Suprapubic skin (tissue), 4 donors: Measurements from ENCODE around the gene NSG2. TPM values are rescaled to one million over a fixed set of nuclear protein-coding genes. Genes with fewer than 3 reads are reported as not detected.

Experiments
- DNase-seq, 2 donors: peaks; one replicate each; pipeline ENCODE4 v3.0.0-alpha.2; 2019; ENCODE audit warnings: low spot score in 2 of 2
- H3K27ac ChIP-seq: fragments of 200-600 bp; sonication (generic); one replicate; pipeline ENCODE4 v1.5.1; 2019
- H3K27me3 ChIP-seq: fragments of 200-600 bp; sonication (generic); one replicate; pipeline ENCODE4 v1.5.1; 2019
- H3K36me3 ChIP-seq: fragments of 200-600 bp; sonication (generic); one replicate; pipeline ENCODE4 v1.5.1; 2019
- H3K4me1 ChIP-seq: fragments of 200-600 bp; sonication (generic); one replicate; pipeline ENCODE4 v1.5.1; 2019
- H3K4me3 ChIP-seq: fragments of 200-600 bp; sonication (generic); one replicate; pipeline ENCODE4 v1.5.1; 2019; ENCODE audit warnings: mild to moderate bottlenecking
- H3K9me3 ChIP-seq: fragments of 200-600 bp; sonication (generic); one replicate; pipeline ENCODE4 v1.5.1; 2019
- CTCF ChIP-seq, 2 donors: fragments of 200-600 bp in 1 of 2; fragments of 450-650 bp in 1 of 2; sonication (generic) in 1 of 2; IDR thresholded peaks; one replicate each; pipeline ENCODE4 v1.5.1; 2016 to 2019; ENCODE audit warnings: antibody characterized with exemption in 2 of 2, mild to moderate bottlenecking in 1 of 2, moderate library complexity in 1 of 2
- EP300 ChIP-seq: sonication (generic); formaldehyde crosslinking; IDR thresholded peaks from one replicate; pipeline ENCODE4 v1.6.1; 2017; ENCODE audit warnings: antibody characterized with exemption
- POLR2A ChIP-seq, 2 donors: fragments of 450-650 bp; IDR thresholded peaks; one replicate each; pipeline ENCODE4 v1.6.1; 2017; ENCODE audit warnings: antibody characterized with exemption in 2 of 2, mild to moderate bottlenecking in 2 of 2, moderate library complexity in 2 of 2
- POLR2AphosphoS5 ChIP-seq, 3 donors: sonication (generic); formaldehyde crosslinking; IDR thresholded peaks; one replicate each; pipeline ENCODE4 v1.6.1; 2017; ENCODE audit warnings: antibody characterized with exemption in 3 of 3
- WGBS: methylation state at CpG from one replicate; pipeline ENCODE4 v1.1.5; 2018; 5-methylcytosine and 5-hydroxymethylcytosine counted together
- total RNA-seq, 4 donors: library from RNA; depleted of rRNA; stranded (reverse); fragments of >200 nt; gene quantifications; one replicate each; pipeline ENCODE4 v1.1.0, GENCODE V29; 2016

The NSG2 gene
- total RNA-seq, 4 donors from 2014 or later: not detected

GRCh38 chr5:174071484-174071883 lies 26.0 kb downstream of the NSG2 start:
- no peak for TF ChIP-seq CTCF (IDR thresholded peaks at IDR 0.05)
- TF ChIP-seq EP300: no peak
- no peak for TF ChIP-seq POLR2AphosphoS5 (IDR thresholded peaks at IDR 0.05)
- TF ChIP-seq POLR2A (IDR thresholded peaks at IDR 0.05): no peak
- no peak for DNase-seq
- no peak overlapping the region for H3K4me3 ChIP-seq
- no peak overlapping the region for H3K27ac ChIP-seq
- no peaks in the 10 kb centered on the region for H3K4me1 ChIP-seq
- H3K9me3 ChIP-seq: no peaks in the 10 kb centered on the region
- H3K36me3 ChIP-seq: no peaks in the 10 kb centered on the region
- 79% methylated on average over 8 of the region's 8 CpGs for WGBS
- H3K27me3 ChIP-seq: peaks cover 3% of the 10 kb centered on the region

- H3K27me3 ChIP-seq: peaks cover 3% of the 10 kb centered on the region
- WGBS: 65% methylated on average over 3 of the region's 3 CpGs
- H3K36me3 ChIP-seq: no peaks in the 10 kb centered on the region
- no peak overlapping the region for H3K27ac ChIP-seq
- H3K4me1 ChIP-seq: no peaks in the 10 kb centered on the region
- no peak for TF ChIP-seq EP300
- TF ChIP-seq POLR2A (IDR thresholded peaks at IDR 0.05): no peak
- TF ChIP-seq CTCF (IDR thresholded peaks at IDR 0.05): no peak
- no peak for TF ChIP-seq POLR2AphosphoS5 (IDR thresholded peaks at IDR 0.05)
- H3K9me3 ChIP-seq: no peaks in the 10 kb centered on the region
- no peak overlapping the region for H3K4me3 ChIP-seq
- DNase-seq: no peak
Measured at GRCh38 chr5:174073122-174073660, 27.7 kb downstream of the NSG2 start.

GRCh38 chr5:174074369-174074768 lies 28.9 kb downstream of the NSG2 start:
- DNase-seq: no peak
- TF ChIP-seq POLR2A (IDR thresholded peaks at IDR 0.05) (no peak), EP300 (no peak), POLR2AphosphoS5 (IDR thresholded peaks at IDR 0.05) (no peak), CTCF (IDR thresholded peaks at IDR 0.05) (no peak)
- Histone ChIP-seq H3K27ac (no peak overlapping the region), H3K4me3 (no peak overlapping the region), H3K9me3 (no peaks in the 10 kb centered on the region), H3K4me1 (no peaks in the 10 kb centered on the region), H3K36me3 (no peaks in the 10 kb centered on the region), H3K27me3 (no peaks in the 10 kb centered on the region)
- 98% methylated on average over 7 of the region's 7 CpGs for WGBS

- Histone ChIP-seq H3K27me3 (no peaks in the 10 kb centered on the region), H3K4me3 (no peak overlapping the region), H3K9me3 (no peaks in the 10 kb centered on the region), H3K27ac (no peak overlapping the region), H3K4me1 (peaks cover 4% of the 10 kb centered on the region), H3K36me3 (no peaks in the 10 kb centered on the region)
- no peak for DNase-seq
- TF ChIP-seq POLR2A (IDR thresholded peaks at IDR 0.05) (no peak), EP300 (no peak), POLR2AphosphoS5 (IDR thresholded peaks at IDR 0.05) (no peak), CTCF (IDR thresholded peaks at IDR 0.05) (no peak)
- WGBS: 75% methylated on average over 3 of the region's 3 CpGs
Measured at GRCh38 chr5:174078416-174078815, 32.9 kb downstream of the NSG2 start.

GRCh38 chr5:174082286-174082685 lies 36.8 kb downstream of the NSG2 start:
- DNase-seq: no peak
- no peaks in the 10 kb centered on the region for H3K36me3 ChIP-seq
- no peaks in the 10 kb centered on the region for H3K27me3 ChIP-seq
- TF ChIP-seq EP300: no peak
- no peak for TF ChIP-seq POLR2AphosphoS5 (IDR thresholded peaks at IDR 0.05)
- no peak for TF ChIP-seq POLR2A (IDR thresholded peaks at IDR 0.05)
- H3K9me3 ChIP-seq: no peaks in the 10 kb centered on the region
- 66% methylated on average over 2 of the region's 2 CpGs for WGBS
- H3K4me1 ChIP-seq: peaks cover 4% of the 10 kb centered on the region
- no peak overlapping the region for H3K27ac ChIP-seq
- H3K4me3 ChIP-seq: no peak overlapping the region
